NCI-H524 (cell line): ENCODE measurements around the gene ACSS2.
A peak's percentile ranks its signal among the peaks of the same experiment; 100 is the strongest.

Source experiments
- DNase-seq, 2 experiments: peaks; one replicate each; lab custom pipeline; 2025; lab: John Stamatoyannopoulos, UW

ACSS2 gene

DNA sequence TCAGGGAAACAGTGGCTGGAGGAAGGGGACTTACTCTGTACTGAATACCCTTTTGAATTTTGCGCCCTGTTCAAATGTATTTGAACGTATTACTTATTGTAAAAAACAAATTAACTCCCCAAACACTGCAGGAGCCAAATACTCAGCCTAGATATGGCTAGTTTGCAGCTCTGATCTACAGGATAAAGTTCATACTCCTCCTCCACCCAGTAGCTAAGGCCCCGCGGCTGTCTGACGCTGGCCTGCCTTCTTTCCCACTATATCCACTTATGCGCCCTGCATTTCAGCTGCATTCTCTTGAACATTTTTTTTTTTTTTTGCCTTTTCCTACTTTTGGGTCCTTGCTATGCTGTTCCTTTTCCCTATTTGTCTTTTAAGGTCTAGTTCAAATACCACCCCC lies 72.7 kb downstream of the ACSS2 start:
- DNase-seq, result no peak

DNA sequence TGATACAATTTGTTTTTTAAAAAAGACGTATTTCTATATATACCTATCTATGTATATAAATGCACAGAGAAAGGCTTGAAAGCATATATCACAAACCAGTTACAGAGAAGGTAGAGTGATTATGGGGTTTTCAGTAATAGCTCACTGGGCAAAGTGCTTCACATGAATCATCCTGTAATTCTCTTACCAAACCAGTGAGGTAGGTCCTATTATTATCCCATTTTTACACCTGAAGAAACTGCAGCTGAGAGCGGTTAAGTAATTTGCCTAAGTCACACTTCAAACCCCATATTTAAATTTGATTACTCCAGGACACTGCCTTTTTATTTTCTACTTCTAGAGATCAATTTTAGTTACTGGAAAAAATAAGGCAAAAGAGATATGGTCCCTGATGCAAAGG lies 74.8 kb downstream of the ACSS2 start:
- no peak for DNase-seq

DNA sequence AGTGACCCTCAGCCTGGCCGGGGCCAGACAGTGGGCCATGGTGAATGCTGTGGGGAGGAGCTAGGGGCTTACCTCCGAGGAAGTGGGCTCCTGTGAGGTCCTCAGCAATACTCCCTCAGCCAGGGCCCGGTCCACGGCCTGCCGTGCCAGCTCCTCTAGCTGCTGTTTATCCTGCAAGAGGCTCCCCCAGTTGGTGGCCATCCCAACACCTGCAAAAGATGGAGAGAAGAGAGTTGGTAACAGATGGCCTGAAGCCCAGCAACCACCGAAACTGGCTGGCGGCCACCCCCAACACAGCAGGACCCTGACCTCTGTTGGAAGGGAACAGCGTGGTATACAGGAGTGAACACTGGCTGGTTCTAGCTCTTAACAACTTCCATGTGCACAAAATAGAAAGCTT lies 75.2 kb downstream of the ACSS2 start:
- DNase-seq, result peak in 1 of 2 experiments; percentile 21

DNA sequence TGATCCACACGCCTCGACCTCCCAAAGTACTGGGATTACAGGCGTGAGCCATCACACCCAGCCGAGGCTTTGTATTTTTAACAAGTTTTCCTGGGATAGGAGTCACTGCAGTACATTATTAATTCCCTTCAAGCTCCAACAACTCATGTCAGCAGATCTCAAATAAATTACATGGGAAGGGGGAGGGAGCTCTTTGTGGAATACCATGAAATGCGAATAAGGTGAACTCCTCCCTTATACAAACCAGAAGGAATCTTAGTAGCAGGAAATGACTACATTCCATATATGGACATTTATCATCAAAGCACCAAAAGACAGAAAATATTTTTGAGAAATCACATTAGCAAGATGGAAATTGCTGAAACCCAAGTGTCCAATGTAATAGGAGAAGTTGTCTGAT lies 76.3 kb downstream of the ACSS2 start:
- no peak for DNase-seq

DNA sequence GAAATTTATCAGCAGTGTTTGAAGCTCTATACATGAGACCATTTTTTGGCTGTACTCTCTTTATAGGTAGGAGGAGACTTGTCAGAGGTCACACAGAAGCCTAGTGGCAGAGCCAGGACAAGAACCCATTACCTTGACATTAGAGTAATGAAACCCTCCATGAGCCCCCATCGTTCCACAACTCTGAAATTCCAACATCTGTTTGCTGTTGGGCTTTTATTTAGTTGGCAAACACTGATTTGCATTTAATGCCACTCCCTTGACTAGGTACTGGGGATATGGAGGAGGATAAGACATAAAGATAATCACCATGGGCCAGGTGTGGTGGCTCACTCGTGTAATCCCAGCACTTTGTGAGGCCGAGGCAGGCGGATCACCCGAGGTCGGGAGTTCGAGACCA lies 77.5 kb downstream of the ACSS2 start:
- DNase-seq, result no peak

DNA sequence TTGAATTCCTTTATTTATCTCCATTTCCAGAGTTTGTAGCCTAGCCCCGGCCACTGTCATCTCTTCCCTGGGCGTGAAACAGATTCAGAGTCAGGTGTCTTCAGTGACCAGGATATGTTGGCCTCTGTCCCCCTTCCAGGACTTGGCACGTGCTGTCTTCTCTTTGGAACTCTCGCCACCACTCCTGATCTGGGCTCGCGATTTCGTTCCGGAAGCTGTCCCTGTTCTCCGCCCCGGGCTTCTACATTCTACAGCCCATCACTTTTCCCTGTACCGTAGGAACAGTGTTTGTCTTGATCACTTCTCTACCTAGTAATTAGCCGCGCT lies 78.5 kb downstream of the ACSS2 start:
- no peak for DNase-seq

DNA sequence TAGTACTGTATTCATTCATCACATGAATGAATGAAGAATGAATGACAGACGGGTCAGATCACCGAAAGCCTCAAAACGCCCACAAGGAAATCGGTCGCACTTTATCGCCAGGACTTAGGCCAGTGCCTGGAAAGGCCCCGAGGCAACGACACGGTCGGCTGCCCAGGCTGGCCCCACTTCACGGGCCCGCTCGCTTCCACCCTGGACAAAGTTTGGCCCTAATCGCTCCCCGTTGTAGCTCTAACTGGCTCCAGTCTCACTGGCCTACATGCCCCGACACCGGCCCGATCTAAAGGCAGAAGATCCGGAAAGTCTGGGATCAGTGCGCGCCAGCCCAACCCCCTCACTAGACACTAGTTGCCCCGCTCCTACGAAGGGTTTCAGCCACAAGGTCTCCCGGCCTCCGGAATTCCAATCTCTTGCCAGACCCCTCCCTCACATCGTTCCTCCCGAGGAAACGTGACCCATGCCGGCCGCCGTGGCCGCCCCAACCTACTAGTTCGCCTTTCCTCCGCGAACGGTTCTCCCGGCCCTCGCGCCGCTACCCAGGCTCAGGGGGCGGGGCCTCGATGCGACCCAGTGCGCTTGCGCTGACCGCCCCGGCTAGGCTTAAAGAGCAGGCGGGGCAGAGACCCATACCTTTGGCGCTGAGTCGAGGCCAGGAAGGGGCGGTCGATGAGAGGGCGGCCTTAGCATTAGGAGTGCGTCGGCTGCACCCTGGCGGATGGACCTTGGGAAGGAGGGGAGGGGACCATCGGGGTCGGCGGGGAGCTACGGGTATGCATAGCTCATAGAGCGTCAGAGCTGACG lies 79.0 kb downstream of the ACSS2 start, which contains the start of the genes GSS and MYH7B:
Gene GSS, minus strand, starts transcription at position 576 of the 810 bp plus-strand sequence. CDS start 3,954 bp downstream, outside the sequence.
Gene MYH7B, plus strand, starts transcription at position 638 of the 810 bp plus-strand sequence. CDS start 22,138 bp downstream, outside the sequence.
- DNase-seq, result peak; percentile 97 to 98

DNA sequence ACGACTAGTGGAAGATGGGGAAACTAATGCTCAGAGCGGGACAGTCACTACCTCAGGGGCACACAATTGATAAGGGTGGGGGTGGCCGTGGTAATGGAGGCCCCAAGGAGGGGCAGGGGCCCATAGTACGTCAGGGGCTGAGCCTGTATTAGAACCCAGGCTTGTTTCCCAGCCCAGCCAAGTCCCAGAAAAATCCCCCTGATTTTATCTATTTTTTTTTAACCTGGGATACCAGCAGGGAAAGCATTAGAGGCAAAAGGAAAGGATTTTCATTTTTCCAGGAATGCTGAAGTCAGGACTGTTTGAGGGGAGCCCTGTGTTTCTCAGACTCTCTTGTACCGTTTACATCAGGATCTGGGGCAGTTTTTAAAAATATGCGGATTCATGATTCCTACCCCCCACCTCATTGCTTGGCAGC lies 79.6 kb downstream of the ACSS2 start:
- no peak for DNase-seq

DNA sequence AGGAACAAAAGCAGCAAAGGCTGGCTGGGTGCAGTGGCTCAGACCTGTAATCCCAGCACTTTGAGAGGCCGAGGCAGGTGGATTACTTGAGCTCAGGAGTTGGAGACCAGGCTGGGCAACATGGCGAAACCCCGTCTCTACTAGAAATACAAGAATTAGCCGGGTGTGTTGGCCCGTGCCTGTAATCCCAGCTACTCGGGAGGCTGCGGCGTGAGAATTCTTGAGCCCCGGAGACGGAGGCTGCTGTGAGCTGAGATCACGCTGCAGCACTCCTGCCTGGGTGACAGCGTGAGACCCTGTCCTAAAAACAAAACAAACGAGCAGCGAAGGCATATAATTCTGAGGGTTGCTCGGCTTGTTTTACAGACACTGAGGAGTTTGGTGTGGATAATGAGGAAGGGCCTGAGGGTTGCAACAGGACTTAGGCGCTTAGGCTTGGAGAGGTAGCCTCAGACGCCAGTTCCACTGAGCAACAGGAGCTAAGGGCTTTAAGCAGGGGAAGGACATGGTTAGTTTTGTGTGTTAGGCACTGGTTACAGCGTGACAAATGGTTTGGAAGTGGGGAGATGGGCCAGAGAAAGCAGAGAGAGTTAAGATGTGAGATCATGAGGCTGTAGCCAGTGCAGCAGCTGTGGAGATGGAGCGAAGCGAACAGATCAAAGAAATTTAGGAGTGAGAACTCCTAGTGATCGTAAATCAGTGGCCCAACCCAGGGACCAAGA lies 80.5 kb downstream of the ACSS2 start:
- no peak for DNase-seq

DNA sequence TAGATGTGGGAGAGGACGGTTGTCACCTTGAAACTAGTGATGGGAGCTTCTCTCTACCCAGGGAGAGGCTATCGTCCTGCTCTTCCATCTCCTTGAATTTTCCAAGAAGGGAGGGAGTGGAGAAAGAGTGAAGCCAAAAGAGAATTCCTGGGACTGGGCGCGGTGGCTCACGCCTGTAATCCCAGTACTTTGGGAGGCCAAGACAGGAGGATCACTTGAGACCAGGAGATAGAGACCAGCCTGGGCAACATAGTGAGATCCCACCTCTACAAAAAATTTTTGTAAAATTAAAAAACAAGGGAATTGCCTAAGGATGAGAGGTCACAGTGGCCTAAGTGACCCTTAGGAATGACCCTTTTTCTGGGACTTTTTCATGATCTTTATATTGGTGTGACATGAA lies 88.1 kb downstream of the ACSS2 start:
- DNase-seq, result no peak

DNA sequence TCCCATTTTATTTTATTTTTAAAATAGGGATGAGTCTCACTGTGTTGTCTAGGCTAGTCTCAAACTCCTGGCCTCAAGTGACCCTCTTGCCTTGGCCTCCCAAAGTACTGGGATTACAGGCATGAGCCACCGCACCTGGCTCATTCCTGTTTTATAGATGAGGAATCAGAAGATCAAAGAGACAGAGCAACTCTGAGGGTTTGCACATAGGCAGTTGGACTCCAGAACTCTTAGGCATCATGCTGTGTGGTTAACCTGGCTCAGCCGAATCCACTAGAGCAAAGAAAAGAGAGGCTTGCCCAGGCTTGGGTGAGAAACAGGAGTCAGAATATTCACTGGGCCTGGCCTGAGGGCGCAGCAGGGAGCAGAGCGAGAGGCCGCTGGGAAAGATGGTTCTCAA lies 88.6 kb downstream of the ACSS2 start:
- no peak for DNase-seq

DNA sequence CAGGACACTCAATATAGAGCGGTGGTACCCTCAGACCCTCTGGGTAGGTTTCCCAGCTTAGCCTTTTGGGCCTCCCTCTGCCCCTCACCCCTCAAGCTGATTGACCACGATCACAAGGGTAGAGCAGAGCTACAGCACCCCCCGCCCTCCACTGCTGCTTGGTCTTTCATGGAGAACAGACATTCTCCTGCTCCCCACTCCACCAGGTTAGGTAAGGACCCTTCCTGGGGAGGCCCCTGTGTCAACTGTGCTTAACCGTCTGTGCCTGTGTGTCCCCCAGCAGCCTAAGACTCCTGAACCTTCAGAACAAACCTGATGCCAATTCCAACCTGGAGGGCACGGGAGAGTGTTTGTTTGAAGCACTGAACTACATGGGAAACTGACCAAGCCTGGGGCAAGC lies 91.0 kb downstream of the ACSS2 start:
- DNase-seq, result no peak

DNA sequence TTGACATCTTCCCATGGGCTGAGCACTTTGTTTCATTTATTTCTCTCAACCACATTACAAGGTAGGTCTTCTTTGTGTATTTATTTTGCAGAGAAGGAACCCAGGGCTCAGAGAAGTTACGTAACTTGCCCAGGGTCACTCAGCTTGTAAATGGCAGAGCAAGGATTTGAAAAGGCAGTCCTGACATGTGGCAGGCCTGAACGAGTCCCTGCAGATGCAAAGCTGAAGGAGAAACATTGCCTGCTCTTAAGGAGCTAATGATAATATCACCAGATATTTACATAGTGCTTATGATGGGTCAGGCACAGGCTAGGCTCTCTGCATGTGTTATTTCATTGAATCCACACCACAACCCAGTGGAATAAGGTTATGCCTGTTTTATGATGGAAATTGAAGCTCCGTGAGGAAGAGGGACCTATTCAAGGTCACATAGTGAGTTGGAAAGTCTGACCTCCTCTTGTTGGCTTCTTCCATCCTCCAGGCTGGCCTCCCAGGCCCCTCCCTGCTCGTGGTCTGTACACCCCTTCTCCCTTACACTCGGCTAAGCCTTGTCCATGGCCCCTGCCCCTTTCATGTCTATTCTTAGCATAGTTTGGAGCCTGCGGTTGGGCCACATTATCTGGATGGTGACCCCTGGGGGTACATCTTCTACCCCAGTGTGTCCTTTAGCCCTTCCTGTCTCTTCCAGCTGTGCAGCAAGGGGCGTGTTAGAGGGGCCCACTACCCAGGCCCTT lies 91.8 kb downstream of the ACSS2 start:
- DNase-seq, result no peak

DNA sequence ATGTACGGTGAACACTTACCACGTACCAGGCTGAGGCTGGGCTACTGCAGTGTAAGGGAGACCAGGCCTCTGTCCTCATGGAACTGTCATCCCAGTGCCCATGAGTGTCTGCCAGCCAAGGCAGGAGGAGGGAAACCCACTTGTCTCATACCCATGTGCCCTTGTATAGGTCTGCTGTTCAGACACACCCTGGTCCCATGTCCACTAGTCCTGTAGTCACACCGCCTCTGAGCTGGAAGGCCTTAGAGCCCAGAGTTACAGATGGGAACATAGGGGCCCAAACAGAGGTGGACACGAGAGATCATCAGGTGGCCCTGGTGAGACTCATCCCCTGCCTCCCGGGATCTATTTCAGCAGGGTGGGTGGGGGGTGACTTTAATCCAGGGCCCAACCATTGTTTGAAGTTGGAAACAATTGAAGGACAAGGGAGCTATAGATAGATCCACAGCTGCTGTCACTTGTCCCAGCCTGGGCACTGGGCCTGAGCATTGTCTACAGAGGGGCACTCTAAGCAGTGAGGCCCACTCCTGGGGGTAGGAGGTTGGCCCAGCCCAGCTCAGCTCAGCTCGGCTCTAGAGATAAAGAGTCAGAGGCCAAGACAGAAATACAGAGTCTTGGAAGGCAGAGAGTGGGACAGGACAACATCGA lies 93.9 kb downstream of the ACSS2 start:
- DNase-seq, result no peak

DNA sequence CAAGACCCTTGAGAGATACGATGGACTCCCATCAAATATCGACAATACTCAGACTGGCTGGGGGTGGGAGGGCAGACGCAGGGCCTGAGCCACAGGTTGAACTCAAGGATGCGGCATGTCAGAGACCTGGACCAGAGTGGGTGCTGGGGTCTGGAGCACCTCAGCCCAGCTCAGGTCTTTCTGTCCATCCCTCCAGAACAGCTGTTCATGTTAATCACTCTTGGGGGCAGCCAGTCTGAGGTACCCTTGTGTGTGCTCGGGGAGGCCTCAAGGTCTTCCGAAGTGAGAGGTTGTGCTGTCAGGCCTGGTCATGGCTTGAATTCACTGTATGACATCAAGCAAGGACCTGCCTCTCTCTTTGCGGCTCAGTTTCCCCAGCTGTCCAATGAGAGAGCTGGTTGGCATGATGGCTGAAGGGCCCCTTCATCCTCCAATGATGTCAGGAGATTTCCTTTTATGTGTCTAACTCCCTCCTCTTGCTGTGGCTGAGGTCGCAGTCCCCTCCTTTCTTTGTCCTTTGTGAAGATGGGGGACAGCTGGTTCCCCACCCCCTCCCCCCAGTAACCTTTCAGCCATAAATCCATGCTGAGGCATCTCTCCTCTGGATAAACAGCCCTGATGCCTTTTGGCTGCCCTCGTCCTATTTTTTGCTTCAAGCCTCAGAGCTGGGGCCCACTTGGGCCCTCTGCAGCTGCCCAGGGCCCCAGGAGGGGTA lies 94.6 kb downstream of the ACSS2 start:
- no peak for DNase-seq

DNA sequence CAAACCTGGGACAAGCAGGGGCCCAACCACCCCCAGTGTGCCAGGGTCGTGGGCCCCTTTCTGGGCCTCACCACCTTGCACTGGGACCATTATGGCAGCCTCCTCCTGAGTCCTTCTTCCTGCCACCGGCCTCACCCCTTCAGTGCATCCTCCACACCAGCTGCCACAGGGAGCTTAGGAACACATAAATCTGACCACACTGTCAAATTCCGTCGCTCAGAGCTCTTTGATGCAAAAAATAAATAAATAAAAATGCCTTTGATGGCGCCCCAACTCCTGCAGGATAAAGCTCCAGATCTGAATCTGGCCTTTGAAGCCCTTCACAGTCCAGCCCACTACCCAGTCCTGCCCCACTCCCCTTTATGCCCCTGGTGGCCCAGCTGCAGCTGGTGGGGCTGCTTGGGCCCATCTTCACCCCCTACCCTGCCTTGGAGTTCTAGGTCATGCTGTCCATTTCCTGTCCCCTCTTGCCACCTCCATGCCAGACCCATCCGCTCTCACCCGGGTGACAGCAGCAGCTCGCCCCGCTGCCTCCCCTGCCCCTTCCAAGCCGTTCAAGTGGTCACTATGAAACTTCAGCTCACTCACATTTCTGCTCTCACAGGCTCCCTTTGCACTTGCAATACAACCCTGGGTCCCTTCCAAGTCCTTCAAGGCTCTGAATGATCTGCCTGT lies 95.3 kb downstream of the ACSS2 start:
- DNase-seq, result no peak

DNA sequence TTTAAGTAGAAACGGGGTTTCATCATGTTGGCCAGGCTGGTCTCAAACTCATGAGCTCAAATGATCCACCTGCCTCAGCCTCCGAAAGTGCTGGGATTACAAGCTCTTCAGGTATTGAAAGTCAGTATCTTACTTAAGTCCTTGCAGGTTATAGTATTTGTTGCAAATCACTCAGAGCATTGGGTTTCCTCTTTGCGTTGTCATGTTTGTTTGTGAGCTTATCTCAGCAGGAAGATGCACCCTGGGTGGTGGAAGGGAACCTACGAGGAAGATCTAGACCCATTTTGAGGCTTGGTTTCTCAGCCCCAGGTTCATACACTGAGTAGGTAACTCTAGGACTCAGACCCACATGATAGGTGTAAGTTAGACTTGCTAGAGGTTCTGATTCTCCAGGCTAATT lies 97.8 kb downstream of the ACSS2 start:
- no peak for DNase-seq

DNA sequence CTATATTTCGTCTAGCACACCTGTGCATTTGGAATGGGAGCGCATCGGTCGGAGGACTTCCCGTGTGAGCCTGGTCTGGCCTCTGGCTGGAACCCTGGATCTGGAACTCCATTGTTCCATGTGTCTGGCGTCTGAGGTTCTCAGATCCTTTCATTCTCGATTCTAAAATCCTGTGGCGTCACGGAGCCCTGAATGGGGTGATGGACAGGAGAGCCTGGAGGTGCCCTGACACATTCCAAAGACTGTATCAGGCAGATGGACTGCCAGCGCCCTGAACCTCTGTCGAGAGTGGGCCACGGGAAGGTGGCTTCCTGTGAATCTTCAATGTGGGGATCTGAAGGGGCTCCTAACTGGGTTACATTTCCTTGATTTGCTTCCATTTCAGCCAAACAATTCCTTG lies 99.9 kb downstream of the ACSS2 start:
- no peak for DNase-seq
